GM15510 (cell line): ENCODE data around the gene HES2.

Experiments used
- POLR2A ChIP-seq: IDR thresholded peaks from 3 replicates; pipeline ENCODE4 v1.6.1; 2011; ENCODE audit warnings: borderline replicate concordance; ENCODE audit not compliant: insufficient read length; ENCODE audit errors: extremely low read depth

HES2 gene

DNA sequence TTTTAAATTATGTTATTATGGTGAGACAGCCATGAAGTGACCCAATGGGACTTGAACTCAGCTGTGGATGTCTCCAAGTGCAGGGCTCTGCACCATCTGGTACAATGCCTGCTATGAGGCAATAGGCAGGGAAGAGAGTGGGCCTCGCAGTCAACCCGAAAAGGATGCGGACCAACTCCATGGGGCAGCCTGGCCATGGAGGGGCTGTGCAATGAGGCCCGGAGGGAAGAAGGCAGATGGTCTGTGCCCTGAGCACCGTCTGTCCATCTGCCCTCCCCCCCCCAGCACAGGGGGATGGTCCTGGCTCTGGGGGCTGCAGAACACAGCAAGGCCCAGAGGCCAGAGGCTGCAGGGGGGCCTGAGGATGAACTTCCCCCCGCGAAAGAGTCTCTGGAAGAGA, 21.9 kb upstream of the HES2 start:
- no peak for TF ChIP-seq POLR2A

DNA sequence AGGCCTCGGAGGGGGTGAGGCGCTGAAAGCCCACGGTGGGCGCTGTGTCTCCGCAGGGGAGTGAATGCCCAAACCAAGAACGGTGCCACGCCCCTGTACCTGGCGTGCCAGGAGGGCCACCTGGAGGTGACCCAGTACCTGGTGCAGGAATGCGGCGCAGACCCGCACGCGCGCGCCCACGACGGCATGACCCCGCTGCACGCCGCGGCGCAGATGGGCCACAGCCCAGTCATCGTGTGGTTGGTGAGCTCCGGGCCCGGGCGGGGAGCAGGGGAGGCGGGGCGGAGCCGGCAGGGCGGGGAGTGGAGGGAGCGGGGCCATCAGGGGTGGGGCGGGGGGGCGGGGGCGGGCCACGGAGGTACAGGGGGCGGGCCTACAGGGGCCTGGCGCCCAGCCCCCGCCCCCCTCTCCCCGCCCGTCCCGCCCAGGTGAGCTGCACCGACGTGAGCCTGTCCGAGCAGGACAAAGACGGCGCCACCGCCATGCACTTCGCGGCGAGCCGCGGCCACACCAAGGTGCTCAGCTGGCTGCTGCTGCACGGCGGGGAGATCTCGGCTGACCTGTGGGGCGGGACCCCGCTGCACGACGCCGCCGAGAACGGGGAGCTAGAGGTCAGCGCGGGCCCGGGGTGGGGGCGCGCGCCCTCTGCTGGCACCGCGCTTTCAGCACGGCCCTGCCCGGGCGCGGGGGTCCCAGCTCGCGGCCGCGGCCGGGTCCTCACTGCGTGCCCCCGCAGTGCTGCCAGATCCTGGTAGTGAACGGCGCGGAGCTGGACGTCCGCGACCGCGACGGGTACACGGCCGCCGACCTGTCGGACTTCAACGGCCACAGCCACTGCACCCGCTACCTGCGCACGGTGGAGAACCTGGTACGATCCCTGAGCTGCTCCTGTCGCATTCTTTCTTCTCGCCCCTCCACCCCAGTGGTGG, 20.7 kb upstream of the HES2 start:
- TF ChIP-seq POLR2A: no peak

GRCh38 chr1:6438047-6438525, 18.4 kb upstream of the HES2 start:
- no peak for TF ChIP-seq POLR2A

DNA sequence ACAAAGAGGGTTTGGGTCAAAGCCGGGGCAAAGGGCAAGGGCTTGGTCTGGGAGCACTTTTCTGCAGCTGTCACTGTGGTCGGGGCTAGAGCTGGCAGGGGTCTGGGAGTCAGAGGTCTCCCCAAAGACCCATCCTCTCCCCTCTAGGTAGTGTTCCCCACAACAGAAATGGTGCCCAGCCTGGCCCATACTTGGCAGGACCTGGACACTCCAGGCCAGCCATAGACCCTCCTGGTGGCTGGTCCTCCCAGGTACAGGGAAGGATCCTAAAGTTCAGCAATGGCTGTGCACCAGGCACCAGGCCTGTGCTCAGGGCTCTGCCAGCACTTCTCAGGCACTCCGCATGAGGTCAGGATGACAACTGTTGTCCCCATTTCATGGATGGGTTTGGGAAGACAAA, 15.8 kb upstream of the HES2 start:
- TF ChIP-seq POLR2A: no peak

- no peak for TF ChIP-seq POLR2A
These were observed 15.4 kb upstream of the HES2 start for GRCh38 chr1:6435129-6435528.

DNA sequence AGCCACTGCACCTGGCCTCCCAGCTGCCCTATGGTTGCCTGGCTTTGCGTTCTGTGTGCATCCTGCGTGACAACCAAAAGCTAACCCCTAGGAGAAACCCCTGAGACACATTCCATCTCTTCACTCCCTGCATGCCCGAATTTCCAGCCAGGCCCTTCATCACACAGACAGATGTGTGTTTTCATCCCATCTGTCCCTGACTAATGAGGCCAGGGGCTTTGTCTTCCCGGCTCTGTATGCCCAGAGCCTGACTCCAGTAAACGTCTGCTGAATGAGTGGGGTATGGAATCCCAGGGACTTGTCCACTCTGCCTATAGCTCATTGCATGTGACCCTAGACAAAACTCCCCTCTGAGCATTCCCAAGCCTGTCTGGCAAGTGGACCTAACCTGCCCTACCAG, 14.5 kb upstream of the HES2 start:
- no peak for TF ChIP-seq POLR2A

GRCh38 chr1:6427441-6428390, 8.0 kb upstream of the HES2 start:
- no peak for TF ChIP-seq POLR2A

GRCh38 chr1:6426972-6427350, 7.2 kb upstream of the HES2 start:
- TF ChIP-seq POLR2A: no peak

DNA sequence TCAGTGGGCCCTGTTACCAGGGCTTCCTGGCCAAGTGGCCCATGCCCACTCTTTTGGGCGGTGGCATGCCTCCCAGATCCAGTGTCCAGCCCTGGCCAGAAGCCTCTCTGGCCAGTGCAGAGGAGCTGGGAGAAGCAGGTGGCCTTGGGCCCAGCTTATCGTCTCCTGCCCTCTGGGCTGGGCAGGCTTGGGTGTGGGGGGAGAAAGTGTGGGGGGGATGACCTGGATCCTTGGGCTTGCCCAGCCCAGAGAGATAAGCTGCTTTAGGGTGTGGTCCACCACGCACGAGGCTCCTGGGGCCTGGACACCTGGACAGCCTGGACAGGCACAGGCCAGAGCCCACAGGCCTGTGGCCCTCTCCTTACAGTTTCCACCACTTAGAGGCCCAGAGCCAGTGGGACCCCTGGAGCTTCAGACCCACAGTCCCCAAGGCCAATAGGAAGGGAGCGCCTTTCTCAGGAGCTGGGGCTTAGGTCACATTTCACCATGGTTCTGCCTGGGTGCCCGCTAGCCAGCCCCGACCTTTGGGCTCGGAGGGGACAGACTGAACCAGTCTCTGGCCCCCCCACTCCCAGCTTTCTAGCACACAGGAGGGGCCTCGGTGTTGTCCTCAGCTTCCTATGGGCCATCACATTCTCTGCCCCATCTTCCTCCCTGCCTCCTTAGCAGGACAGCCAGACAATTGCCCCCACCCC, 6.7 kb upstream of the HES2 start:
- TF ChIP-seq POLR2A: no peak

DNA sequence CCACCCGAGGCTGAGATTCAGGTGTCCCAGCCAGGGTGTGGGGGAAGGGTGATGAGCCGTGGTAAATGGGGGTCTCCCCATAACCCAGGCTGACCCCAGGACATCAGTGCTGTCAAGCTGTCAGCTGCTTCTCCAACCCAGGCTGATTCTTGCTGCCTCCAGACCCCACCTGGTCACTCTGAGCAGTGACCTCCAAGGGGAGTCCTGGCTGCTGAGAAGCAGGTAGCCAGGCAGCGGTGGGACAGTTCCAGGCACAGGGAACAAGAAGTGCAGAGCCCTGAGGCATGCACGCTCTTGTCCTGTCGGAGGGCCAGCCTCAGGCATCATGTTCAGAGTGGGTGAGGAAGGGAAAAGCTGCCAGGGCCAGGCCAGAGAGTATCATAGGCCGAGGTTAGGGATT, 5.9 kb upstream of the HES2 start:
- TF ChIP-seq POLR2A: no peak

DNA sequence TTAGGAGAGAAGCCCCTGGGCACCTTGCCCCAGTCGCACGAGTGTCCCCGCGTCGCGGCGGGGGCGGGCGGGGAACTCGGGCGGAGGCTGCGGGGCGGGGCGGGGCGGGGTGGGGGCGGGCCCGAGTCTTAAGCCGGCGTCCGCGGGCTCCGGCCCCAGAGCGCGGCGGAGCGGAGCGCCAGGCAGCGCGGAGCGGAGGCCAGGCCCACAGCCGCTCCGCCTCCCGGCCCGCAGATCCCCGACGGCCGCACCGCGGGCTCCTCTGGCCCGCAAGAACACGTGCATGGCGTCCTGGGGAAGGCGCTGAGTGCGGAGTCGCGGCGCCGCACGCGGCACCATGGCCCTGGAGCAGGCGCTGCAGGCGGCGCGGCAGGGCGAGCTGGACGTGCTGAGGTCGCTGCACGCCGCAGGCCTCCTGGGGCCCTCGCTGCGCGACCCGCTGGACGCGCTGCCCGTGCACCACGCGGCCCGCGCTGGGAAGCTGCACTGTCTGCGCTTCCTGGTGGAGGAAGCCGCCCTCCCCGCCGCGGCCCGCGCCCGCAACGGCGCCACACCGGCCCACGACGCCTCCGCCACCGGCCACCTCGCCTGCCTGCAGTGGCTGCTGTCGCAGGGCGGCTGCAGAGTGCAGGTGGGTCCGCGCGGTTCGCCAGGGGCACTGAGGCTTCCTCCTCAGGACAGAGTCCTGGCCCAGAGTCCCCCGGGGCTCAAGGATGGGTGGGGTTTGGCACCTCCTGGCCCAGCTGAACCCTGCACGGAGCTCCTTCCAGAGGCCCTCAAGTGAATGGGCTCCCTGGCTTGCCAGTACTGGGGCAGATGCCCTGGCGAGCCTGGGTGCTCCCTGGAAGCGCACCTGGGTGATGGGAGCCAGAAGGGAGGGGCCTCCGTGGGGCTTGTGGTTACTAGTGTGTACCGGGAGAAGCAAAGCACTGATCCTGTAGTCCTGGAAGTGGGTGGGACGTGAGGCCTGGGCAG, 5.2 kb upstream of the HES2 start, which contains the start of gene ESPN:
Gene ESPN (plus strand): TSS at position 158 of the 975 bp plus-strand sequence. CDS start 180 bp downstream, at position 338.
- TF ChIP-seq POLR2A: no peak

- no peak for TF ChIP-seq POLR2A
These were observed 4.4 kb upstream of the HES2 start for GRCh38 chr1:6424000-6424565.

- no peak for TF ChIP-seq POLR2A
These were observed 3.7 kb upstream of the HES2 start for GRCh38 chr1:6423321-6423999.

DNA sequence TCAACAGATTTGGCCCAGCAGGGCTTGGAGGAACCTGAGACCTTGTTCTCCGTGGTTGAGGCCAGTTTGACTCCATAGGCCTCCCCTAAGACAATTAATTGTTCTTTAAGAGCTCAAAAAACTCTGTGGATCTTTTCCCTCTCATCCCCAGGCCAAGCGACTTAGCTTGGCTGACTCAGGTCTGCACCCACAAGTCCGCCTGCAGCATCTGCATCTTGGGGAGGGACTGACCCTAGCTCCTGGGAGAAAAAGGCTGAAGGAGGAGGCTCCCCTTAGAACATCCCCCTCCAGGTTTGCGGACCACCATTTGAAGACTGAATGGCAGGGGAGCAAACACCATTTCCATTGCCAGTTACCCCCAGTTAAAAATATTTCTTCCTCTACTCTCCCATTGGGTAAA, 1.5 kb upstream of the HES2 start:
- TF ChIP-seq POLR2A: no peak
